Metanephros (tissue), 2 donors: ENCODE measurements around the gene DNM1L. TPM values are rescaled to one million over a fixed set of nuclear protein-coding genes. Genes with fewer than 3 reads are reported as not detected.

Source experiments
- small RNA-seq: library from RNA; depleted of rRNA; stranded (forward); fragments of <200 nt; gene quantifications from one replicate; pipeline ENCODE3, GENCODE V24; 2014; ENCODE audit warnings: low replicate concordance
- total RNA-seq: library from RNA; depleted of rRNA; stranded (reverse); fragments of >200 nt; gene quantifications from one replicate; pipeline ENCODE4 v1.2.3, GENCODE V29; 2014

The DNM1L gene
- 79.7 TPM for total RNA-seq

DNA sequence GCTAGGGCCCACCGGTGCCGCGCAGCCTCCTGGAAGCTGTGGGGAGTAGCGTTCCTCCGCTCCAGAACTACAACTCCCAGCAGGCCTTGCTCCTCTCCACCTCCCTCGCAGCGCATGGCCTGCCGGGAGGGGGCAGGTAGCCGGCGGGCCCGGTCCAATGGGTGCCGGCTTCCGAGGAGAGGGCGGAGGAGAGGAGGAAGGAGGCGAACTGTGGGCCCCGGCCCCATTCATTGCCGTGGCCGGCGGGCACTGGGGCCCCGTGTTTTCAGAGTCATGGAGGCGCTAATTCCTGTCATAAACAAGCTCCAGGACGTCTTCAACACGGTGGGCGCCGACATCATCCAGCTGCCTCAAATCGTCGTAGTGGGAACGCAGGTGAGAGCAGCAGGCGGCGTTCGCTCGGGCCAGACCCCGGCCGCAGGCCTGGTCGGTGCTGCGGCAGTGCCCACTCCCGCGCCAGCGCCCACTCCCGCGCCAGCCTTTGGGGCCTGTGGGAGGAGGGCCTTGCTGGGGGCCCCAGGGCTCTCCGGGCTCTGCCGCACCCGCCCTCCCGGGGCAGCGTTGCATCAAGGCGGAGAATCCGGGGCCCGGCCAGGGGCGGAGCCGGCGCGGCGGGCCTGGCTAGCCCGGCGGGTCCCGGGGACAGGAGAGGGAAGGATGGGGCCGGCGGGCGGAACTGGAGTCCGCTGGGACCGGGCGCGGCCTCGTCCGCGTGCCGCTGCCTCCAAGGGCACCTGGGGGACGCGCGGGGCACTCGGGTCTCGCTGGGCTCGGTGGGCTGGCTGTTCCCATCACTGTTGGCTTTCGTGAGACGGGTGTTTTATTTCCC lies at the start of gene DNM1L:
Gene DNM1L (plus strand): TSS at position 211 of the 829 bp plus-strand sequence. CDS start 63 bp downstream, at position 274.

DNA sequence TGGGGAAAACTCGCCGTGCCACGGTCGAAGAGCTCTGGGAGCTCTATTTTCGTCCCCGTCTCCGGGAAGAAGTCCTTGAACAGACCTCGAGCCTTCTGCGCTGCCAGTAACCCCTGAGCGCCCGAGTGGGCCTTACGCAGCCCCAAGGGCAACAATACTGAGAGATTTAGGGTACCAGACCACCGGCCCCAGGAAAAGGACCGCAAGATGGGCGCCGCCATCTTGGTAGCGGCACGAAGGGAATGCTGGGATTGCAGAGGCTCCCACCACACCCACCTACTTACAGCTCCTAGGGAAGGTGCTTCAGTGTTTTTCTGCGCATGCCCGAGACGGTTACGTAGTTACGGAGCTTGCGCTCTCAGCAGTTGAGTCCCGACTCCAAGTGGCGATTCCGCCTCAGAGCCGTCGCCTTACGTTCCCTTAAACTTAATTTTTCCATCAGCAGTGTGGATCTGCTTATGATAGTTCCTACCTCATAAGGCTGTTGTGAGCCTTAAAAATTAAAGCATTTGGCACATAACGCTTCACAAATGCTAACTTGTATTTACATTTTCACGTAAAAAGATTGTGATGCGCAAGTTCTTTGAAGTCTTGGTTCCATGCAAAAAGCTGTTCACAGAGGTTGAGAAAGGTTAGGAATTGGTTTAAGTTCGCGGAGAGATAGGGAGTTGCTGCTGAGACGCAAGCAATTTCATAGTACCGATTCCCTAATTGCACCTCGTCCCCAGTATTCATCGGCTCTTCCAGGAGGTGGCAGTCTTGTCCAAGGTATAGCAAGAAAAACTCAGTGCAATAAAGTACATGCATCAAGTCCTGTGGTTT lies 76.8 kb downstream of the DNM1L start, which contains the start of gene YARS2:
Gene YARS2 (minus strand): TSS at position 244 of the 822 bp plus-strand sequence. CDS start 23 bp downstream, at position 221.

Small RNAs within 50 kb of the gene (small RNA-seq; reads per million reads assigned to genes)
- gene RF00019: not detected

Other genes with a start within 250 kb of the DNM1L start
- gene YARS2, start 76.6 kb downstream of the DNM1L start, total RNA-seq: 30.9 TPM
- 19.1 TPM for gene PKP2, start 217.5 kb downstream of the DNM1L start, total RNA-seq